ENCODE measurements around the gene DGKB.

The DGKB gene

DNA sequence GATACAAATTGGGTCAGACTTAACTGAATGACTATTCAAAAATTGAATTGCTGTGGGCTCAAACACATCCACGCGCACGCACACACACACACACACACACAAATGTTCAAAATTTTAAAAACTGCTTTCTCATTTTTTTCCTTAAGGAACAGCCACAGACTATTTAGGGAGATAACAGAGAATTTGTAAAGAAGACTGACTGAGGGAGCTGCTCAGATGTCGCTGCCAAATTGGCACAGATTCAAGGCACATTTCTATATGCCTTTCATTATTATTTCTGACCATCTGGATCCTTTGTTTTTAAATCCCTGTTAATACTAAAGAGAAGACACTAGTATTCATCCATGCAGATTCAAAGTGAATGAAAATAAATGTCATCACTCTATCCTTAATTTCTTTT lies 154.8 kb downstream of the DGKB start:
- in situ Hi-C loops (cut with HindIII; ENCODE audit: low sequenced_read_pairs), result no loop called here
- TF ChIP-seq, protein P1, sequence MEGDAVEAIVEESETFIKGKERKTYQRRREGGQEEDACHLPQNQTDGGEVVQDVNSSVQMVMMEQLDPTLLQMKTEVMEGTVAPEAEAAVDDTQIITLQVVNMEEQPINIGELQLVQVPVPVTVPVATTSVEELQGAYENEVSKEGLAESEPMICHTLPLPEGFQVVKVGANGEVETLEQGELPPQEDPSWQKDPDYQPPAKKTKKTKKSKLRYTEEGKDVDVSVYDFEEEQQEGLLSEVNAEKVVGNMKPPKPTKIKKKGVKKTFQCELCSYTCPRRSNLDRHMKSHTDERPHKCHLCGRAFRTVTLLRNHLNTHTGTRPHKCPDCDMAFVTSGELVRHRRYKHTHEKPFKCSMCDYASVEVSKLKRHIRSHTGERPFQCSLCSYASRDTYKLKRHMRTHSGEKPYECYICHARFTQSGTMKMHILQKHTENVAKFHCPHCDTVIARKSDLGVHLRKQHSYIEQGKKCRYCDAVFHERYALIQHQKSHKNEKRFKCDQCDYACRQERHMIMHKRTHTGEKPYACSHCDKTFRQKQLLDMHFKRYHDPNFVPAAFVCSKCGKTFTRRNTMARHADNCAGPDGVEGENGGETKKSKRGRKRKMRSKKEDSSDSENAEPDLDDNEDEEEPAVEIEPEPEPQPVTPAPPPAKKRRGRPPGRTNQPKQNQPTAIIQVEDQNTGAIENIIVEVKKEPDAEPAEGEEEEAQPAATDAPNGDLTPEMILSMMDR (IDR thresholded peaks at IDR 0.05; ENCODE audit: low read depth, low read length, missing control alignments), result no peak
- no peak overlapping the region for H3K4me3 ChIP-seq (ENCODE audit: low read depth, low read length)
- DNase-seq (ENCODE audit: low read depth), result no peak

- TF ChIP-seq, protein P1 (IDR thresholded peaks at IDR 0.05; ENCODE audit: low read depth, low read length, missing control alignments), result no peak
- no peak for DNase-seq (ENCODE audit: low read depth)
- no peak overlapping the region for H3K4me3 ChIP-seq (ENCODE audit: low read depth, low read length)
- in situ Hi-C loops (cut with HindIII; ENCODE audit: low sequenced_read_pairs), result no loop called here
Measured at GRCh38 chr7:14745076-14745475, 157.5 kb downstream of the DGKB start.

DNA sequence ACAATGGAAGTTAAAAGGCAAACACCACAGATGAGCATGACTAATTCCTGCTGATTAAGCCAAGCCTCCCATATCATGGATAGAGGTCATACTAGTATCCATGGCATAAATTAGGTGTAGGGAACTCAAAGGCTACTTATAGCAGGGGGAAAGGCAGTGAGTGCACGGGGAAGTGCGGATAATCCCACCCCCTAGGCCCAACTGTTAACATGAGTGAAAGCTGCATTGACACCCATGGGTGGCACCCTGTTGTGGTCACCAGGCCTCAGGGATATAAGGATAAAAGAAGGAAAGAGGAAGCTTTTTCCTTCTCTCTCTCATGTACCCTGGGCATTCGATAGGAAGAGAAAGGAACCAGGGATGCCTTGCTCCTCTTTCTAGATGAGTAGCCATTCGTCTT lies 161.9 kb downstream of the DGKB start:
- TF ChIP-seq, protein P1 (IDR thresholded peaks at IDR 0.05; ENCODE audit: low read depth, low read length, missing control alignments), result no peak
- no peak overlapping the region for H3K4me3 ChIP-seq (ENCODE audit: low read depth, low read length)
- in situ Hi-C loops (cut with HindIII; ENCODE audit: low sequenced_read_pairs), result no loop called here
- DNase-seq (ENCODE audit: low read depth), result no peak

DNA sequence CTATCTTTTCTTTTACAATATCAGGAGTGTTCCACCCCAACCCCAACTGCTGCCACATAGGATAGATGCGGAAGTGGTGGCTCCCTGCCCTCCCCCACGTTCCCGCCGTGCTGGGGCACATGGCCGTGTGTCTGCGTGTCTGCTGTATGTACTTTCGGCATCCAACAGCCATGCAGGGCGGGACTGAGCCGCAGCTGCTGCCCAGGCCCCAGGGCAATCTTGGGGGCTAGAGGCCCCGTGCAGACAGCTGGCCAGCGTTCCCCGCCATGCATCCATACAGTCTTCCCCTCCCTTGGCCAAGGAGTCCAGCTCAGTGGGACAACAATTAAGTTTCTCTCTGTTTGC lies 162.7 kb downstream of the DGKB start:
- in situ Hi-C loops (cut with HindIII; ENCODE audit: low sequenced_read_pairs), result no loop called here
- TF ChIP-seq, protein P1 (IDR thresholded peaks at IDR 0.05; ENCODE audit: low read depth, low read length, missing control alignments), result no peak
- DNase-seq (ENCODE audit: low read depth), result no peak
- no peak overlapping the region for H3K4me3 ChIP-seq (ENCODE audit: low read depth, low read length)

- H3K4me3 ChIP-seq (ENCODE audit: low read depth, low read length), result no peak overlapping the region
- no peak for DNase-seq (ENCODE audit: low read depth)
- in situ Hi-C loops (cut with HindIII; ENCODE audit: low sequenced_read_pairs), result no loop called here
- TF ChIP-seq, protein P1 (IDR thresholded peaks at IDR 0.05; ENCODE audit: low read depth, low read length, missing control alignments), result no peak
Measured at GRCh38 chr7:14739168-14739840, 163.2 kb downstream of the DGKB start.

DNA sequence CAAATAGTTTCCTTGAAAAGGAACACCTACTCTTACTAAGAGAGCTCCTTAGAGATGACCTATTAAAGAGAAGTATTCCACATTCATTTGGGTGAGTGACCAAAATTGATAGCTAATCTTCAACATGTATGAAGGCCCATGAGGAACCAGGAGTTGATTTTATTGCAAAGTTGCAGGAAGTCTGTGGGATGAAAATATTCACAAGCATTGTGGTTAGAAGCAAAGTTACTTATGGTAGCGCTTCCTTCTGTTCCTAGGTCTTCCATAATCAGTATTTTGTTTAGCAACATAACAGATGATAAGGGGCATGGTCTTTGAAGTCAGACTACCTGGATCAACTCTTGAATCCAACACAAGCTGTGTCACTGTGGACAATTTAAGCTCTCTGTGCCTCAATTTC lies 164.5 kb downstream of the DGKB start:
- in situ Hi-C loops (cut with HindIII; ENCODE audit: low sequenced_read_pairs), result no loop called here
- no peak overlapping the region for H3K4me3 ChIP-seq (ENCODE audit: low read depth, low read length)
- no peak for DNase-seq (ENCODE audit: low read depth)
- TF ChIP-seq, protein P1 (IDR thresholded peaks at IDR 0.05; ENCODE audit: low read depth, low read length, missing control alignments), result no peak
